Suppressor macrophage (primary cell): Measurements from ENCODE around the gene RABGGTA.

Experiments
- DNase-seq, 4 experiments: peaks; one replicate each; pipeline ENCODE4 v3.0.0-alpha.2; 2020 to 2022
- total RNA-seq, 17 experiments: gene quantifications; one replicate each; lab custom pipeline; 2026; ENCODE audit warnings: mixed read lengths in 6 of 17, inconsistent platforms in 3 of 17; lab: John Stamatoyannopoulos, UW

The RABGGTA gene
- 27.2 to 64.7 (median 40.9) reads per million in 17 experiments for total RNA-seq

GRCh38 chr14:24271134-24271833 is at the start of gene RABGGTA:
TSS of gene RABGGTA (minus strand) at chr14:24271597. CDS start at chr14:24271115, 482 bp downstream.
- peak; percentile 89 to 96 (median 92) for DNase-seq

GRCh38 chr14:24317141-24317928 is 45.9 kb upstream of the RABGGTA start:
- DNase-seq = peak in 1 of 4 experiments; percentile 23

GRCh38 chr14:24316597-24316950 is 45.2 kb upstream of the RABGGTA start:
- no peak for DNase-seq

- no peak for DNase-seq
Measured at GRCh38 chr14:24315807-24316596, 44.6 kb upstream of the RABGGTA start.

- peak in 3 of 4 experiments; percentile 36 to 52 (median 38) for DNase-seq
Measured at GRCh38 chr14:24315243-24315806, 43.9 kb upstream of the RABGGTA start.

GRCh38 chr14:24314377-24315193 is 43.2 kb upstream of the RABGGTA start:
- peak in 1 of 4 experiments; percentile 14 for DNase-seq

- peak in 3 of 4 experiments; percentile 59 to 71 (median 70) for DNase-seq
Measured at GRCh38 chr14:24313913-24314312, 42.5 kb upstream of the RABGGTA start.

GRCh38 chr14:24312736-24313507 is 41.5 kb upstream of the RABGGTA start:
- peak; percentile 83 to 94 (median 90) for DNase-seq

GRCh38 chr14:24311837-24312615 is 40.6 kb upstream of the RABGGTA start:
- peak; percentile 61 to 88 (median 76) for DNase-seq

- peak in 3 of 4 experiments; percentile 41 to 73 (median 68) for DNase-seq
Measured at GRCh38 chr14:24310646-24311604, 39.5 kb upstream of the RABGGTA start, which contains the start of gene LTB4R. TSS of gene LTB4R (plus strand) at chr14:24311502. CDS start at chr14:24315652, 4,150 bp downstream.

- no peak for DNase-seq
Measured at GRCh38 chr14:24310265-24310645, 38.9 kb upstream of the RABGGTA start.

- no peak for DNase-seq
Measured at GRCh38 chr14:24309538-24310264, 38.3 kb upstream of the RABGGTA start, which contains the start of gene LTB4R2. TSS of gene LTB4R2 (plus strand) at chr14:24310140. CDS start at chr14:24310665, 525 bp downstream.

- DNase-seq = no peak
Measured at GRCh38 chr14:24308342-24309124, 37.1 kb upstream of the RABGGTA start.

- peak; percentile 84 to 90 (median 89) for DNase-seq
Measured at GRCh38 chr14:24307575-24308341, 36.4 kb upstream of the RABGGTA start, which contains the start of gene CIDEB. TSS of gene CIDEB (minus strand) at chr14:24307977. CDS start at chr14:24307858, 119 bp downstream.

GRCh38 chr14:24307156-24307574 is 35.8 kb upstream of the RABGGTA start:
- DNase-seq = no peak

GRCh38 chr14:24304019-24304387 is 32.6 kb upstream of the RABGGTA start:
- no peak for DNase-seq
